ENCODE measurements around the gene ZNF32.

DNA sequence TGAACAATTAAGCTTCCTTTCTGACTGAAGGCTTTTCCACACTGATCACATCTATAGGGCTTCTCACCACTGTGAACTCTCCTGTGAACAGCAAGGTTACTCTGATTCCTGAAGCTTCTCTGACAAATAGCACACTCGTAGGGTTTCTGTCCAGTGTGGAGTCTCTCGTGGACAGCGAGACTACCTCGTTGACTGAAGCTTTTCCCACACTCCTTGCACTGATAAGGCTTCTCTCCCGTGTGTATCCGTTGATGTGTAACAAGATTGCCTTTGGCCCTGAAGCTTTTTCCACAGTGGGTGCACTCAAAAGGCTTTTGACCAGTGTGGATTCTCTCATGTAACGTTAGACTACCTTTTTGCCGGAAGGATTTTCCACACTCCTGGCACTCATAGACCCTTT is 4.4 kb downstream of the ZNF32 start:
- TF ChIP-seq, protein P1, sequence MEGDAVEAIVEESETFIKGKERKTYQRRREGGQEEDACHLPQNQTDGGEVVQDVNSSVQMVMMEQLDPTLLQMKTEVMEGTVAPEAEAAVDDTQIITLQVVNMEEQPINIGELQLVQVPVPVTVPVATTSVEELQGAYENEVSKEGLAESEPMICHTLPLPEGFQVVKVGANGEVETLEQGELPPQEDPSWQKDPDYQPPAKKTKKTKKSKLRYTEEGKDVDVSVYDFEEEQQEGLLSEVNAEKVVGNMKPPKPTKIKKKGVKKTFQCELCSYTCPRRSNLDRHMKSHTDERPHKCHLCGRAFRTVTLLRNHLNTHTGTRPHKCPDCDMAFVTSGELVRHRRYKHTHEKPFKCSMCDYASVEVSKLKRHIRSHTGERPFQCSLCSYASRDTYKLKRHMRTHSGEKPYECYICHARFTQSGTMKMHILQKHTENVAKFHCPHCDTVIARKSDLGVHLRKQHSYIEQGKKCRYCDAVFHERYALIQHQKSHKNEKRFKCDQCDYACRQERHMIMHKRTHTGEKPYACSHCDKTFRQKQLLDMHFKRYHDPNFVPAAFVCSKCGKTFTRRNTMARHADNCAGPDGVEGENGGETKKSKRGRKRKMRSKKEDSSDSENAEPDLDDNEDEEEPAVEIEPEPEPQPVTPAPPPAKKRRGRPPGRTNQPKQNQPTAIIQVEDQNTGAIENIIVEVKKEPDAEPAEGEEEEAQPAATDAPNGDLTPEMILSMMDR (IDR thresholded peaks at IDR 0.05), result no peak
- no peak for TF ChIP-seq FOXP1 (CRISPR knock-in tag; IDR thresholded peaks at IDR 0.05; ENCODE audit: borderline replicate concordance)
- no peak for TF ChIP-seq NR3C1 (CRISPR knock-in tag; conservative IDR thresholded peaks at IDR 0.05; ENCODE audit: low read depth)
- TF ChIP-seq, protein P2, sequence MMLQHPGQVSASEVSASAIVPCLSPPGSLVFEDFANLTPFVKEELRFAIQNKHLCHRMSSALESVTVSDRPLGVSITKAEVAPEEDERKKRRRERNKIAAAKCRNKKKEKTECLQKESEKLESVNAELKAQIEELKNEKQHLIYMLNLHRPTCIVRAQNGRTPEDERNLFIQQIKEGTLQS (CRISPR knock-in tag; conservative IDR thresholded peaks at IDR 0.05), result no peak
- TF ChIP-seq, protein P3, sequence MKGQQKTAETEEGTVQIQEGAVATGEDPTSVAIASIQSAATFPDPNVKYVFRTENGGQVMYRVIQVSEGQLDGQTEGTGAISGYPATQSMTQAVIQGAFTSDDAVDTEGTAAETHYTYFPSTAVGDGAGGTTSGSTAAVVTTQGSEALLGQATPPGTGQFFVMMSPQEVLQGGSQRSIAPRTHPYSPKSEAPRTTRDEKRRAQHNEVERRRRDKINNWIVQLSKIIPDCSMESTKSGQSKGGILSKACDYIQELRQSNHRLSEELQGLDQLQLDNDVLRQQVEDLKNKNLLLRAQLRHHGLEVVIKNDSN (CRISPR knock-in tag; IDR thresholded peaks at IDR 0.05), result no peak
- TF ChIP-seq, protein P4, sequence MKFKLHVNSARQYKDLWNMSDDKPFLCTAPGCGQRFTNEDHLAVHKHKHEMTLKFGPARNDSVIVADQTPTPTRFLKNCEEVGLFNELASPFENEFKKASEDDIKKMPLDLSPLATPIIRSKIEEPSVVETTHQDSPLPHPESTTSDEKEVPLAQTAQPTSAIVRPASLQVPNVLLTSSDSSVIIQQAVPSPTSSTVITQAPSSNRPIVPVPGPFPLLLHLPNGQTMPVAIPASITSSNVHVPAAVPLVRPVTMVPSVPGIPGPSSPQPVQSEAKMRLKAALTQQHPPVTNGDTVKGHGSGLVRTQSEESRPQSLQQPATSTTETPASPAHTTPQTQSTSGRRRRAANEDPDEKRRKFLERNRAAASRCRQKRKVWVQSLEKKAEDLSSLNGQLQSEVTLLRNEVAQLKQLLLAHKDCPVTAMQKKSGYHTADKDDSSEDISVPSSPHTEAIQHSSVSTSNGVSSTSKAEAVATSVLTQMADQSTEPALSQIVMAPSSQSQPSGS (CRISPR knock-in tag; IDR thresholded peaks at IDR 0.05; ENCODE audit: borderline replicate concordance, low read depth), result no peak
- TF ChIP-seq, protein P5, sequence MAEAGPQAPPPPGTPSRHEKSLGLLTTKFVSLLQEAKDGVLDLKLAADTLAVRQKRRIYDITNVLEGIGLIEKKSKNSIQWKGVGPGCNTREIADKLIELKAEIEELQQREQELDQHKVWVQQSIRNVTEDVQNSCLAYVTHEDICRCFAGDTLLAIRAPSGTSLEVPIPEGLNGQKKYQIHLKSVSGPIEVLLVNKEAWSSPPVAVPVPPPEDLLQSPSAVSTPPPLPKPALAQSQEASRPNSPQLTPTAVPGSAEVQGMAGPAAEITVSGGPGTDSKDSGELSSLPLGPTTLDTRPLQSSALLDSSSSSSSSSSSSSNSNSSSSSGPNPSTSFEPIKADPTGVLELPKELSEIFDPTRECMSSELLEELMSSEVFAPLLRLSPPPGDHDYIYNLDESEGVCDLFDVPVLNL (CRISPR knock-in tag; IDR thresholded peaks at IDR 0.05; ENCODE audit: borderline replicate concordance, low read depth), result no peak

All from WTC11 (cell line).